Activated CD8-positive, alpha-beta memory T cell treated with anti-CD3 and anti-CD28 coated beads, Interleukin-2, amount 50 U/mL, for 48 hours (primary cell): ENCODE data around the gene BRSK2.
A peak's percentile ranks its signal among the peaks of the same experiment; 100 is the strongest.

Experiments used
- DNase-seq: peaks from one replicate; pipeline ENCODE4 v3.0.0-alpha.2; 2020

BRSK2 gene

DNA sequence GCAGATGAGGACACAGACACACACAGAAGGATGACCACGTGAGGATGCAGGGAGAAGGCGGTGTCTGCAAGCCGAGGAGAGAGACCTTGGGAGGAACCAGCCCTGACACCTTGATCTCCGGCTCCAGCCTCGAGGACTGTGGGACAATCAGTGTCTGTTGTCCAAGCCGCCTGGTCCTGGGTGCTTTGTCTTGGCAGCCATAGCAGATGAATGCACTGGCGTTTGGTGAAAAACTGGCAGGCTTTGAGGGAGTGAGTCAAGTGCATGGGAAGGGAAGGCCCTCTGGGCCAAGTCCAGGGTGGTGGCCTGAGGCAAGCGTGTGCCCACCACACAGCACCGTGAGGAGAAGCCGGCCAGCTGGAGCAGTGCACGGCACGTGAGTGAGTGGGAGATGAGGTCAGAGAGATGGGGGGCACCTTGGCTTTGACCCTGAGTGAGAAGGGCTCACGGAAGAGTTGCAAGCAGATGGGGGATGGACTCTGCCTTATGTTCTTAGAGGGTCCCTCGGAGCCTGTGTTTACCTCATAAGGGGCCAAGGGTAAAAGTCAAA is 12.4 kb upstream of the BRSK2 start:
- DNase-seq, result no peak

DNA sequence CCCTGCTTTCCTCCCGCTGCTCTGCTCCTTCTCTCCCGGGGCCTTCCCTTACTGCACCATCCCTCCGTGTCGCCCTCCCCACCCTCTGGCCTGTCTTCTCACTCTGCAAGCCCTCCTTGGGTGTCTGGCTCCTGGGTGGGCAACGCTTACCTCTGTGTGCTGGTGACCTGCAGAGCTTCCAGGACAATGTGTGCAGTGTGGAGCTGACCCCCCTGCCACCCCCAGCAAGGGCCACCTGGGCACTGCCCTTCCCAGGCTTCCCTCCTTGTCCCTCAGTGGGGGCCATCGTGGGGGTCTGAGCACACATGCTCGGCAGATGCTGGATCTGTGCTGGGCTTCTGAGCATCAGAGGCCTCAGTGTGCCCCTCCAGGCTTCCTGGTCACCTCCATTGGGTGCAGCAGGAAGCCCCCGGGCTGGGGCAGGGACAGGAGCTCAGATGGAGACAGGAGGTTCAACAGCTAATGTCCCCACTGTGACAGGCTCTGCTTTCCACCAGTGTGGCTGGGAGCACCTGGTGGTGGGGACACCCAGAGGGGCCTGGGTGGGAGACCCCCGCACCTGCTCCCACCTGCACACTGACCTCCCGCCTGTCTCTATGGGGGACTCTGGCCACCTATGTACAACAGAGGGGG is 7.8 kb upstream of the BRSK2 start:
- no peak for DNase-seq

DNA sequence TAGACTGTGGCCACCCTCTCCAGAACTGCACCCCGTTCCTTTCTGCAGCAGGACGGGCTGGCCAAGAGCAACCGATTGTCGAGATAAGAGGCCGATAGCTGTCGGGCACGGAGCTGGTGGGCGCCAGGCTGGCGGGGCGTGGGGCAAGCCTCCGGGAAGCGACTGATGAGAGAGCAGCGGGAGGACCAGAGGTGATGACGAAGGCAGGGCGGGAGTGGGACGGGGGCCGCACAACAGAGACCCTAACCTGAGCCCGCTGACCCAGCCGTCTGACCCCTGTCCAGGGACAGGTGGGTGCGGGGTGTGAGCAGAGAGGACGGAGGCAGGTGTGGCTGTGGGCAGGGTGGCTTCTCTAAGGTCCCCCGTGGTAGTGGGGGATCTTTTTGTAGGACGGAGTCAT is 7.3 kb upstream of the BRSK2 start:
- no peak for DNase-seq

DNA sequence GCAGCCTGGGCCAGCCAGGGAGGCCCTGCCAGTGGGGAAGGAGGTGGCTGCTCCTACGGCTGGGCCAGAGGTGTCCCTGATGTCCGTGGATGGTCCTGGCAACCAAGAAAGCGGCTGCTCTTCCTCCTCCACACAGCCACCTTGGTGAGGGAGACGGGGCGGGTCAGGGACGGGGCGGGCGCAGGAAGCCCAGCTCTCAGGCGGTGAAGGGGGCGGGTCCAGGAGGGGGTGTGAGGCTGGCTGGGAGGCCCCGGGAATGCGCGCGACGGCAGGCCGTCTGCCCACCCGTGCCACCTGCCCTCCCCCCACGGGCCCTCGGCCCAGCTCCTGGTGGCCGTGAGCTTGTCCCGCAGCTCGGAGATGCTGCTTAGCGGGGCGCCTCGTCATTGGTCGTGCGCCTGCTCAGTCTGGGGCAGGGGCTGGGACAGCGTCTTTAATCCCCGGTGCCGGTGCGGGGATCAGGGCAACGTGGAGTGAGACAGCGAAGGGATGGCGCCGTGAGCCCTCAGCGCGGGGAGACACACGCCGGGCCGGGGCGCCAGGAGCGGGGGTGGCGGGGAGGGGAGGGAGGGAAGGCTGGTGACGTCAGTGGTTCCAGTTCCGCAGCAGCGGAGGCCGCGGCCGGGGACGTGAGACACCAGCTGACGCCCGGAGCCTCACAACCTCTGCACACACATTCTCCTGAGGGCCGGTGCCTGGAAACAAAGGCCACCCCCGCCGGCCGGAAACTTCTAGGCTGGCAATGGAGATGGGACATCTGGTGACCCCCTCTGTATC is 6.7 kb upstream of the BRSK2 start:
- peak; percentile 87 for DNase-seq

DNA sequence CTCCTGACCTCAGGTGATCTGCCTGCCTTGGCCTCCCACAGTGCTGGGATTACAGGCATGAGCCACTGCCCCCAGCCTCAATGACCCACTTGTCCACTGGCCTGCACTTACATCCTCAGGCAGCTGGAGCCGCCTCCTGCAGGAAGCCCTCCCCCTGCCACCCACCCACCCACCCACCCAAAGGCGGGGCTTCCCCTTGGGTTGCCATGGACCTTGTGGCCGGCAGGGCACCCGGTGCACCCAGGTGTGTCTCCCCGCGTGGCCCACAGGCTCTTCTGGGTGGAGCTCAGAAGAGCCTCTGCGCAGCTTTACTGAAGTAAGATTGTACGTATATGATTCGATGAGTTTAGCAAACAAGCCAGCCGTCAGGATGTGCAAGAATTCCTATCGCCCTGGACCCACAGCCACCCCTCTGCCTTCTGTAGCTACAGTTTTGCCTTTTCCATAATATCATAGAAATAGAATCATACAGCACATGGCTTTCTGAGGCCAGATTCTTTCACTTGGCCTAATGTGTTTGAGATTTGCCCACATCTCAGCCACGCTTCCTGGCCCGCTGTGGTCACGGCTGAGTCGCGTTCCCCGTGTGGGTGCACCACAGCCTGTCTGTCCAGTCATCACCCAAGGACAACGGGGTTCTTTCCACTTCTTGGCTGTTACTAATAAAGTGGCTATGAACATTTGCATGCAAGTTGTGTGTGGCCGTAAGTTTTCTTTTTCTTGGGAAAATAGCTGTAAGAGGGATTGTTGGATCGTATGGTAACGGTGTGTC is 5.3 kb upstream of the BRSK2 start:
- DNase-seq, result peak; percentile 64

DNA sequence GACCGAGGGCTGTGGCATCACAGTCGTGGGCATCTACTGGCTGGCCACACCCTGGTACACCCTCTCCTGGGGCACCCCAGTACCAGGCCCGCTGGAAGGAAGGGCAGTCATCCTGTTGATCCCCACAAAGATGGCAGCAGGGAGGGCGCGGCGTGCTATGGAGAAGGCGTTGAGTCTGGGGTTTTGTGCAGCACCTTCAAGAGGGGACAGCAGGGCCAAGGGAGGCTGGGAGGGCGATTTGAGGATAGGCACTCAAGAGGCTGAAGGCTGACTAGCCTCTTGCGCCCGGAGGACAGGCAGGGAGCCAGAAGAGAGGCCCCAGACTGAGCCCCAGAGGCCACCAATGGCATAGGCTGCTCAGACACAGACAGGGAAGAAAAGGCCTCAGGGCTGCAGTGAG is 2.2 kb upstream of the BRSK2 start:
- no peak for DNase-seq

DNA sequence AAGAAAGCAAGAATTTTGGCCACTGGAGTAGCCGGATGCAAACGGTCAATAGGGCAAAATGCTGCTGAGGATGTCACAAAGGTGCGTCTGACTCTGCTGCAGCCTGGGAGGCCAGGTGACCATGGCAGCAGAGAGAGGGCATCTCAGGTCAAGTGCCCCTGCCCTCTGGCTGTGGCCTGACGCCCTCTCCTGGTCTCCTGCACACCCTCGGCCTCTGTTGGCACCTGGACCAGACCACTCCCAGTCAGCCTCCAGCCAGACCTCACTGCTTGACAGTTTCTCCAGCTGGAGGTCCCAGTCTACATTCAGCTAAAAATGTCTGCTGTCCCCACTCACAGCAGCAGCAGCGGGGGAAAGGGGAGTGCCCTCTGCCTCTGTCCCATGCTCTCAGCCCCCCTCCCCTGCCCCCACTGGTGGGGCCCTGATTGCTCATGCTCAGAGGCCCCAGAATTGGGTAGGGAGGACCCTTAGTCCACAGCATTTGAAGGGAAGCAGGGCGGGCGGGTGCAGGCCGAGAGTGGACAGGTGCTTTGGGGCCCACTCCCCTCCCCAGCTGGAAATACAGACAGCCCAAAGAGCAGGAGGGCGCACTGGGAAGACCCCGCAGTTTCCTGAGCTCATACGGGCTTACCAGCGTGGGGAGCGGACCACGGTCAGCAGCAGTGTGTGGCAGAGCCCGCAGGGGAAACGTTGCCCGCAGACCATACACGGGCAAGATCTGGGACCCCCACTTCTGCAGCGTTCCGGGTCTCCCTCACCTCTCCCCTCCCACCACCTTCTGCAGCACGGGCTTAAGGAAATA is 1.6 kb upstream of the BRSK2 start:
- no peak for DNase-seq

DNA sequence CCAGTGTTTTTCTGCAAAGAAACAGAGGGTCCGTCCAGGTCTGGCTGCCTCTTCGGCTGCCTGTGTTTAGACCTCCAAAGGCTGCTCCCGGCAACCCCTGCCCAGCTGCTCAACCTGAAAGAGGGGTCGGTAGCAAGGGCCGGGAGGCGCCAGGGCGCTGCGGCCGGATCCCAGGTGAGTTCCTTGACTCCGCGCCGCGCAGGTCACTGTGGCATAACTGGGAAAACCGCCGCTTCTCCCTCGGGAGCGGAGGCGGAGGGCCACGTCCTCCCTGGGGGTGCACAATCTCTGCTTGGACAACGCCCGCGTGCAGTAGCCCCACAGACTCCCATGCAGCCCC is 1.0 kb upstream of the BRSK2 start:
- DNase-seq, result no peak

DNA sequence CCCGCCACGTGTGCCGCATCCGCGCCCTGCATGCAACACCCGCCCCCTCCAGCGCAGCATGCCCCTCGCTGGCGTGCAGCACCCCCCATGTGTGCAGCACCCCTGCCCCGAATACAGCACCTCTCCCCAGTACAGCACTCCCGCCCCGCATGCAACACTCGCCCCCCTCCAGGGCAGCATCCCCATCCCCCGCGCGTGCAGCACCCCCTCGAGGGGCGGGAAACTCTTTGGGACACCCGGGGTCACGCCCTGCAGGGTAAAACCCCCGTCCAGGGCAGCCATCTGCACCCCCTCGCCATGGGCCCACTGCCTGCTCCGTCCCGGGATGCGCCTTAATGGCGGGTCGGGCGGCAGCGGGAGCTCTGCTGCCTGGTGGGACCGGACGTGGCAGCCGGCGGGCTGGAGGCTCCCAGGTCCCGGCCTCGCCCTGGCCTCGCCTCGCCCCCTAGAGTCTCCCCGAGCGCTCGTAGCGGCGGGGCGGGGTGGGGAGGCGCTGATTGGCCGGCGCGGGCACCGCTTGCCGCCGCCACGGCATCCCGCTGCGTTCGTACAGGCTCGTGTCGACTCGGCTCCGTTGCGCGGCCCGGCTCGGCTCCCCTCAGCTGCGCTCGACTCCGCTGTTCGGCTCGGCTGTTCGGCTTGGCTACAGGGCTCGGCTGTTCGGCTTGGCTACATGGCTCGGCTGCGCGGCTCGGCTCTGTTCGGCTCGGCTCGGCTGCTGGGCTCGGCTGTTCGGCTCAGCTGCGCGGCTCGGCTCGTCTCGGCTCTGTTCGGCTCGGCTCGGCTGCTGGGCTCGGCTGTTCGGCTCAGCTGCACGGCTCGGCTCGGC is 417 bp upstream of the BRSK2 start:
- DNase-seq, result peak; percentile 97

DNA sequence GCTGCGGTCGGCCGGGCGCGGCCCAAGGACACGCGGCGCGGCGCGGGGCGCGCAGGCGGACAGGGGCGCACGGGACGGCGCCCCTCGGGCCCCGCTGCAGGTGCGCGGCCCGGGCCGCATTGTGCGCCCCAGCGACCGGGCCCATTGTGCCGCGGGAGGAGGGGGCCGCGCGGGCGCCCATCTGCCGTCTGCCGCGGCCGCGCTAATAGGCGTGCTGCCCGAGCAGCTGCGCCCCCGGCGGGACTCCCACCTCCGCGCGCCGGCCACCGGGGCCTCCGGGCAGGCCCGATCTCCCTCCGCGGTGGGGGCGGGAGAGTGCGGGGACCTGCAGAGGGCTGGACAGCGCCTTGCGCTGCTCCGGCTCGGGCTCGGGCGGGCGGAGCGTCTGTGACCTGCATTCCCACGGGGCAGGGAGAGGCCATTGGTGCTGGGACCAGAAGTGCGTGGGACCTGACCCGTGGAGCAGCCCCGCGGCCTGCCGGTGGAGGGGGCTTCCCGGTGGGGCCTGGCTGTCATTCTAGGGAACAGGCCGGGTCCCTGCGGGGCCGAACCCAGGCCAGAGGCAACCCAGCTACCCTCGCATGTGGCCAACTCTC is 933 bp downstream of the BRSK2 start:
- DNase-seq, result no peak

DNA sequence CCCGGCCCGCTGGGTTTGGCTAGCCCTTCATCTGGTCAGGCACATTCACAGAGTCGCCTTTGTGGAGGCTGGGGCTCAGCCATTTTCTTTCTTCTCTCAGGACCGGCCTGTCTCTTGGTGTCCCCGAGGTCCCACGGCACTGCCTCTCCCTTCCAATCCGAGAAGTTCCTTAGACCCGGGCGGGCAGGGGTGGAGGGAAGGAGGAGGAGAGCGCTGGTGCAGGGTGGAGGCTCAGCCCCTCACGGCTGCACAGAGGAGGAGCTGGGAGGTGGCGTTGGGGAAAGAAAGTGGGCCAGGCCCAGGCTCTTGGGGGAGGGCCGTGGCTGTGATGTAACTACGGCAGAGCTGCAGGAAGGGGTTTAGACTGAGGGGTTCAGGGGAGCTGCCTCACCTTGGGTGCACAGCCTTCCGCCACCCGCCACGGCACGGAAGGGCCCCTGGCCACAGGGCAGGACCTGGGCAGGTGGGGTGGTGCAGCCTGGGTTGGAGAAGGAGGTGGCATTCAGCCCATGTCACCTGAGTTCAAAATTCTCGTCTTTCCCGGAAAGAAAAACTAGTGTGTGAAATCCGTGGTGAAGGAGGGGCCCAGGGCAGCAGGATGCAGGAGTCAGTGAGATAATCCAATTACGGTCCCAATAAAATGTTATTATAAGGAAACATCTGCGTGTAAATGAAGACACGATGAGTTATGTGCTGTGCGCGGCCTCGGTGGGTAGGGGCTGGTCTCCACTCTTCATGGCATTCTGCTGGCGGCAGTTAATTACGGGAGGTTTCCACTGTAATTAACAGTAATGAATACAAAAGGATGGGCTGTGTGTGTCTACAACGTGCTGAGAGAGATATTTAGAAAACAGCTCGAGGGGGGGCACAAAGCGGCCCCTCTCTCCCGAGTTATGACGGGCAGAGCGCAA is 1.7 kb downstream of the BRSK2 start:
- no peak for DNase-seq

DNA sequence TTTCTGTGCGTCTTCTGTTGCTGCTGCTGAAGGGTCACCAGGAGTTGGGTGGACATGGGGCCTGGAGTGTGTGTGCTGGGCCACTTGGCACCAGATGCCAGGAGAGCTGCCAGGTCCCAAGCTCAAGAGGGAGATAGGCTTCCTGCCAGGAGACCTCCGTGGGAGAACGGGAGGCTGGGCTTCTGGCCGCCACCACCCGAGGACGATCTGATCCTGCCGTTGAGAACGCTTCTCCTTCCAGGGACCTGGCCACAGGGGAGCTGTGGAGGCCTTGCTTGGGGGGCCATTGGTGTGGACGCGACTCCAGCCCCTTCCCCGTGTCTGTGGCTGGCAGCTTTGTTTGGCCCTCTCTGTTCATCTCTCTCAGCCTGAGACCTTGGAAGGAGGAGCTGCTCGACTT is 2.4 kb downstream of the BRSK2 start:
- DNase-seq, result no peak

DNA sequence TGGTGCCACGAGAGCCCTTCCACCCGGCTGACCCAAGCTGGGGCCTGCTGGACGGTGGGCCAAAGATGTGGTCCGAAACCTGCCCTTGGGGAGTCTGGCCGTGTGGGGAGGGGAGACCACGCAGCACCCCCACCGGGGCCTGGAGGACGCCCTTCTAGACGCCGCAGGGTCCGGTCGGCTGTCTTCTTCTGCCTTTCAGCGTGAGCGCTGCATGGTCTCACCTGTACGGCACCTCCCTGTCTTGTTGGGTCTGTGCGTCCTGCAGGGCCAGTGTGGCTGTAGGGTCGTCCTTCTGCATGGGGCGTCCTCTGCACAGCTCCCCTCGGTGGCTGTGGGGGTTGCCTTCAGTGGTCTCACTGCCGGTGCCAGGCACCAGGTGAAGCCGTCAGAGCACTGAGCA is 2.8 kb downstream of the BRSK2 start:
- DNase-seq, result no peak

DNA sequence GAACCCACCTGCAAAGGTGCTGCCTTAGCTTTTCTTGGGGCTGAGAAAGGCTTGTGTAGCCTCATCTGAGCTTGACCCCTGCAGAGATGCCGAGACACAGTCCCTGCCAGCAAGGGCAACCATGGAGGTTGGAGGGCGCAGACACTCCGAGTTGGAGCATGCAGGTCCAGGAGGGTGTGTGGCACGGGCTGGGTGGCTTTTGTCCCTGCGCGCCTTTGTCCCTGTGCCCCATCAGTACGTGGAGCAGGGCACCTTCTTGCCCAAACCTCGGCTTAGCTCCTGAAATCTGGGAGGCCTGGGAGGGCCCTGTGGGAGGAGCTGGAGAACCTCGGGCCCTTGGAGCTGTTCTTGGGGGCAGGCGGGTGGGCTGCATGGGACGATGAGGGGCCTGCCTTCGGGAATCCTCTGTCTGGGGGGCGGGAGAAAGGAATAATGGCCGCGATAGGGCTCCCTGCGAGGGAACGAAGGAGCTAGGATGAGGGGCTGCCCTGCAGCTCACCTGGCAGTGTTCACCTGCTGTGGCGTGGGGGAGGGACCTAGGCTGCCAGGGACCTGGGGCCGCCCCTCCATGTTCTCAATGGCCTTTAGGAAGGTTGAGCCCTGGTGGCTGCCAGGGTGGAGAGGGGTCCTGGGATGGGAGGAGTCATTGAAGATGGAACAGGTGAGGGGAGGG is 3.4 kb downstream of the BRSK2 start:
- DNase-seq, result no peak

DNA sequence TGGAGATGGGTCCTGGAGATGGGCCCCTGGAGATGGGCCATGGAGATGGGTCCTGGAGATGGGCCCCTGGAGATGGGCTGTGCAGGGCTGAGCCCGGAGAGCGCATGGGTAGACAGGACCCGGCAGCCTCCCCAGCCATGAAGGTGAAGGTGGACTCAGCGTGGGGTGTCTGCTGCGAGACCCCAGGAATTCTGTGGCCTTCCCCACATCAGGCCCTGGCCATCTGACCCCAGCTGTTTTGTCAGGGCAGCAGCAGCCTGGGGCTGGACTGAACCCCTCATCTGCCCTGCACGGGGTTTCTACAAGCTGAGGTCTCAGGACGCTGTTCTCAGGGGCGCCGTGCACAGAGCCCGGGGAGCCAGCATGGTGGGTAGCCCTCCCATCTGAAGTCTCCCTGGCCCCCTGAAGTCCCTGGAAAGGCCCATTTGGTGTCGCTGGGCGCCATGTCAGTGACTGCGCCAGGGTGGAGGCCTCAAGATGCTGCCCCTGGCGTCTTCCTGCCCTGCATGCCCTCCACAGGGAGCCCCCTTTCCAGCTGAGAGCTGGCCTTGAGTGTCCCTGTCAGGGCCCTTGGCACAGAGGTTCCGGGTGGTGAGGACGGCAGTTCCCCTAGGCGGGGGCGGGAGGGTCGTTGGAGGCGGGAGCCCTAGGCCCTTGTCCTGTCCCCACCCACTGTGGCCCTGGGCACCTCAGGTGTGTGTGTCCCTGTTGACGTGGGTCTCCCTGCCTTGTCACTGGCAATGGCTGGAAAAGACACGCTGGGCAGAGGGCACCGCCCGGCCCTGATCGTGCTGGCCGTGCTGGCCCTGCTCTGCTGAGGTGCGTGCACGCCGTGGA is 5.4 kb downstream of the BRSK2 start:
- DNase-seq, result no peak

DNA sequence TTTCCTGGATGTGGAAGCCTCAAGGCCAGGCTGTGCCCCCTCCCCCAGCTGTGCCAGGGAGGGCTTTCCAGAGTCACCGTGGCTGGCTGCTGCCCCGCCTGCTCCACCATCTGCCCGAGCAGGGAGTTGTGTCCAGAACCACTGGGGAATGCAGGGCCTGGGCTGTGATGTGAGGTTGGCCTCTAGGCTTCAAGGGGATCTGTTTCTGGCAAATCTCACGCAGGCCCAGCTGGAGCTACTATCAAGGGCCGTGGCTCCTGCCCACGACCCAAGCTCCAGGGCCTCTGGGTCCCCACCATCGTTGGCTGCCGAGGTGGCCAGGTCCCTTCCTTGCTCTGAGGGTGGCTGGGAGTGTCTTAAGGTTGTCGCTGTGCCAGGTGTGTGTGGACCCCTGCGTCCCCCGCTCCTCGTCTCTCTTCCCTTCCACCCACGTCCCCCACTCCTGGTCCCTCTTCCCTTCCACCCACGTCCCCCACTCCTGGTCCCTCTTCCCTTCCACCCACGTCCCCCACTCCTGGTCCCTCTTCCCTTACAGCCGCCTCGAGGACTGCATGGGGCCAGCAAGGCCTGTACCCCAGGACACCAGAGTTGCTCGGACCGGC is 6.1 kb downstream of the BRSK2 start:
- DNase-seq, result no peak

DNA sequence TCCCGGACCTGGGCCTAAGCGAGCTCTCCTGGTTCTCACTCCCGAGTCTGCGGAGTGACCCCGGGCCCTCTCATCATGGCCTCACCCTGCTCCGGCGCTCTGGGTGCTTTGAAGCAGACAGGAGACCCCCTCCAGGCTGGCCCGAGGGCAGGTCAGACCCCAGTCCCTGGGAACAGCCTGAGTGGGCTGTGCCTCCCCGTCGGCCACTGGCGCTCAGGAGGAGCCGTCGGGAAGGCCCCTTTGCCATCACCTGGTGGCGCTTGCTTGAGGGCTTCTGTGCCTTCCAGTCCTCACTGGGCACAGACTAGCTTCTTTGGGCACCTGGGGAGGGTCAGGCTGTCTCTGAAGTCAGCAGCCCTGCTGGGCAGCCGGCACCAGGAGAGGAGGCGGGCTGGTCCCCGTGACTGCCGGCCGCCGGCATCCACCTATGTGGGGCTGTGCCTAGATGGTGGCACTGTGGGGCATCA is 6.7 kb downstream of the BRSK2 start:
- no peak for DNase-seq

DNA sequence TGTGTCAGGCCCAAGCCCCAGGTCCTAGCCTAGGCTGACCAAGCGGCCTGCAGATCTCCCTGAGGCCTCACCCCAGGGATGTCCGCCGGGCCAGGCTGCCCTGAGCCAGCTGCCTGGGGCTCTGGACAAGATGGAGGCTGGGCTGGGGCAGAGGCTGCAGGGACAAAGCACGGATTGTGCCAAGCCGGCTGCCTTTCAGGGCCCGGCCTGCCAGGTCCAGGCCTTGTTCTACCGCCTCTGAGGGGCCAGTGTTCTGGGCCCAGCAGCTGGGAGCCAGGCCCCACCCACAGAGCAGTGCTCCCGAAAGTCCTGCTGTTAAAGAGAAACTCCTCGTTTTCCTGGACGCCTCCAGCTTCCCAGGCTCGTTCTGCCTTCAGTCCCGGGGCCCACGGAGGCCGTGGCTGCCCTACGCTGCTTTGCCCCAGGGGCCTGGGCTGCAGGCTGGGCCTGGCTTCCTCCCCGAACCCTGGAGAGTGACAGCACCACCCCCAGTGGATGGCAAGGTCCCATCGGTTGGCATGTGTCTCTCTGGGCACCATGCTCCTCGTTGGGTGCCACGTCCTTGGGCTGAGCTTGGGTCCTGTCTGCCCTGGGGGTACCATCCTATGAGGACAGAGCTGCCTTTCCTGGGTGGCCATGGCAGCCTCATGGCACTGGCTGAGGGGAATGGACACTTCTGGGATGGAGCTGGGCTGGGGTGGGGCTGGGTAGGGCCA is 7.6 kb downstream of the BRSK2 start:
- DNase-seq, result no peak
